ENCODE measurements around the gene PPL. TPM values are rescaled to one million over a fixed set of nuclear protein-coding genes. Genes with fewer than 3 reads are reported as not detected.

Gene PPL
- total RNA-seq, 4 donors from 2014 or later, result 12.8 to 23.1 (median 18.3) TPM

GRCh38 chr16:4888428-4889135, 48.4 kb downstream of the PPL start:
- no peak for ATAC-seq
- no peaks in the 10 kb centered on the region for H3K9me3 ChIP-seq
- TF ChIP-seq CTCF (IDR thresholded peaks at IDR 0.05 in 4 of 5, conservative IDR thresholded peaks at IDR 0.05 in 1 of 5) (no peak), POLR2A (IDR thresholded peaks at IDR 0.05) (no peak)
- in situ Hi-C loops (cut with MboI; ENCODE audit: low sequenced_read_pairs in 4 of 4), result no loop called here
- intact Hi-C loops (cut with DNase I; ENCODE audit: low total_unique reads), result no loop called here
- H3K4me1 ChIP-seq, result no peaks in the 10 kb centered on the region
- H3K4me3 ChIP-seq, result no peak overlapping the region
- H3K36me3 ChIP-seq, result peaks cover 0 to 44% of the 10 kb centered on the region in 2 donors
- DNase-seq, result no peak
- H3K27ac ChIP-seq, result no peak overlapping the region
- H3K27me3 ChIP-seq, result no peaks in the 10 kb centered on the region

- H3K4me3 ChIP-seq, result no peak overlapping the region
- TF ChIP-seq POLR2A (IDR thresholded peaks at IDR 0.05), result no peak
- in situ Hi-C loops (cut with MboI; ENCODE audit: low sequenced_read_pairs in 4 of 4) (no loop called here), intact Hi-C loops (cut with DNase I; ENCODE audit: low total_unique reads) (no loop called here)
- H3K27me3 ChIP-seq, result no peaks in the 10 kb centered on the region
- peaks cover 0 to 11% of the 10 kb centered on the region in 2 donors for H3K4me1 ChIP-seq
- ATAC-seq (no peak), DNase-seq (no peak)
- H3K36me3 ChIP-seq, result peaks cover 0 to 64% of the 10 kb centered on the region in 2 donors
- no peaks in the 10 kb centered on the region for H3K9me3 ChIP-seq
- no peak overlapping the region for H3K27ac ChIP-seq
These were observed 50.8 kb downstream of the PPL start for GRCh38 chr16:4886151-4886550.

GRCh38 chr16:4884972-4885874, 51.7 kb downstream of the PPL start:
- TF ChIP-seq POLR2A (IDR thresholded peaks at IDR 0.05) (no peak), CTCF (IDR thresholded peaks at IDR 0.05 in 4 of 5, conservative IDR thresholded peaks at IDR 0.05 in 1 of 5) (no peak)
- ATAC-seq (no peak), DNase-seq (no peak)
- in situ Hi-C loops (cut with MboI; ENCODE audit: low sequenced_read_pairs in 4 of 4), result no loop called here
- Histone ChIP-seq H3K27me3 (no peaks in the 10 kb centered on the region), H3K27ac (no peak overlapping the region), H3K9me3 (no peaks in the 10 kb centered on the region), H3K36me3 (peaks cover 0 to 73% of the 10 kb centered on the region in 2 donors), H3K4me1 (peaks cover 0 to 11% of the 10 kb centered on the region in 2 donors), H3K4me3 (no peak overlapping the region)
- intact Hi-C loops (cut with DNase I; ENCODE audit: low total_unique reads), result no loop called here

- ATAC-seq, result no peak
- in situ Hi-C loops (cut with MboI; ENCODE audit: low sequenced_read_pairs in 4 of 4), result no loop called here
- H3K27ac ChIP-seq, result no peak overlapping the region
- no peaks in the 10 kb centered on the region for H3K27me3 ChIP-seq
- no peak for DNase-seq
- no peak for TF ChIP-seq POLR2A (IDR thresholded peaks at IDR 0.05)
- no peak for TF ChIP-seq CTCF (IDR thresholded peaks at IDR 0.05 in 4 of 5, conservative IDR thresholded peaks at IDR 0.05 in 1 of 5)
- intact Hi-C loops (cut with DNase I; ENCODE audit: low total_unique reads), result no loop called here
- no peak overlapping the region for H3K4me3 ChIP-seq
- H3K4me1 ChIP-seq, result peaks cover 0 to 11% of the 10 kb centered on the region in 2 donors
- H3K36me3 ChIP-seq, result peaks cover 0 to 82% of the 10 kb centered on the region in 2 donors
- H3K9me3 ChIP-seq, result no peaks in the 10 kb centered on the region
These were observed 52.7 kb downstream of the PPL start for GRCh38 chr16:4884209-4884608.

GRCh38 chr16:4883501-4883900, 53.4 kb downstream of the PPL start:
- Histone ChIP-seq H3K9me3 (no peaks in the 10 kb centered on the region), H3K4me1 (peaks cover 0 to 11% of the 10 kb centered on the region in 2 donors), H3K27ac (no peak overlapping the region), H3K4me3 (no peak overlapping the region), H3K27me3 (no peaks in the 10 kb centered on the region), H3K36me3 (peaks cover 0 to 87% of the 10 kb centered on the region in 2 donors)
- TF ChIP-seq CTCF (IDR thresholded peaks at IDR 0.05 in 4 of 5, conservative IDR thresholded peaks at IDR 0.05 in 1 of 5), result no peak
- TF ChIP-seq POLR2A (IDR thresholded peaks at IDR 0.05), result no peak
- in situ Hi-C loops (cut with MboI; ENCODE audit: low sequenced_read_pairs in 4 of 4), result no loop called here
- ATAC-seq (no peak), DNase-seq (no peak)
- intact Hi-C loops (cut with DNase I; ENCODE audit: low total_unique reads), result no loop called here

All from gastrocnemius medialis (tissue), 4 donors.